GM23338 (cell line): Measurements from ENCODE around the gene STRN4. TPM values are rescaled to one million over a fixed set of nuclear protein-coding genes. Genes with fewer than 3 reads are reported as not detected.
A peak's percentile ranks its signal among the peaks of the same experiment; 100 is the strongest.

Experiments
- ATAC-seq: fragments of 200-7000 bp; cut with Tn5 transposase; 3 replicates; pipeline ENCODE4 v1.9.1; 2020
- DNase-seq: peaks from one replicate; pipeline ENCODE4 v3.0.0-alpha.2; 2015; ENCODE audit warnings: low spot score
- H2AFZ ChIP-seq: fragments of 200-600 bp; sonication (generic); 2 replicates; pipeline ENCODE4 v1.8.0; 2016; ENCODE audit warnings: antibody characterized with exemption, mild to moderate bottlenecking, moderate library complexity
- H3F3A ChIP-seq: fragments of 200-600 bp; sonication (generic); replicated peaks from 2 replicates; pipeline ENCODE4 v1.8.0; 2017; ENCODE audit warnings: antibody characterized with exemption, mixed run types, low read depth
- H3K27ac ChIP-seq: fragments of 200-600 bp; sonication (generic); 2 replicates; pipeline ENCODE4 v1.6.1; 2016; ENCODE audit warnings: low read depth
- H3K27me3 ChIP-seq: fragments of 200-600 bp; sonication (generic); 2 replicates; pipeline ENCODE4 v1.8.0; 2016; ENCODE audit warnings: mild to moderate bottlenecking, mixed run types, moderate library complexity; ENCODE audit not compliant: insufficient read depth
- H3K36me3 ChIP-seq: fragments of 200-600 bp; sonication (generic); 2 replicates; pipeline ENCODE4 v1.8.0; 2016; ENCODE audit warnings: mild to moderate bottlenecking; ENCODE audit not compliant: insufficient read depth
- H3K4me1 ChIP-seq: fragments of 200-600 bp; sonication (generic); 2 replicates; pipeline ENCODE4 v1.8.0; 2016; ENCODE audit warnings: mild to moderate bottlenecking, moderate library complexity; ENCODE audit not compliant: insufficient read depth
- H3K4me2 ChIP-seq: fragments of 200-600 bp; sonication (generic); 2 replicates; pipeline ENCODE4 v1.7.1; 2017; ENCODE audit warnings: mixed run types
- H3K4me3 ChIP-seq: fragments of 200-600 bp; sonication (generic); 2 replicates; pipeline ENCODE4 v1.6.1; 2016; ENCODE audit warnings: mixed run types
- H3K79me2 ChIP-seq: fragments of 200-600 bp; sonication (generic); replicated peaks from 2 replicates; pipeline ENCODE4 v1.8.0; 2017; ENCODE audit warnings: mild to moderate bottlenecking; ENCODE audit not compliant: insufficient read depth
- H3K9me2 ChIP-seq: fragments of 200-600 bp; sonication (generic); 2 replicates; pipeline ENCODE4 v1.8.0; 2017; ENCODE audit not compliant: insufficient read depth
- H4K20me1 ChIP-seq: fragments of 200-600 bp; sonication (generic); replicated peaks from 2 replicates; pipeline ENCODE4 v1.8.0; 2017; ENCODE audit warnings: mild to moderate bottlenecking; ENCODE audit not compliant: insufficient read depth
- H3K27ac Mint-ChIP-seq: 2 replicates; pipeline ENCODE4 v1.8.0; 2020; ENCODE audit warnings: inconsistent platforms, mild to moderate bottlenecking, moderate library complexity, mixed read lengths
- H3K27me3 Mint-ChIP-seq: 3 replicates; pipeline ENCODE4 v1.8.0; 2022; ENCODE audit warnings: low read depth, mild to moderate bottlenecking, moderate library complexity, mixed read lengths, inconsistent platforms; ENCODE audit not compliant: insufficient read depth, poor library complexity
- H3K36me3 Mint-ChIP-seq: 3 replicates; pipeline ENCODE4 v1.8.0; 2021; ENCODE audit warnings: low read depth, mild to moderate bottlenecking, inconsistent platforms, moderate library complexity, mixed read lengths
- H3K4me1 Mint-ChIP-seq: 3 replicates; pipeline ENCODE4 v1.8.0; 2020; ENCODE audit warnings: mild to moderate bottlenecking, inconsistent platforms, mixed read lengths
- H3K4me3 Mint-ChIP-seq: 3 replicates; pipeline ENCODE4 v1.8.0; 2021; ENCODE audit warnings: moderate library complexity, mild to moderate bottlenecking, inconsistent platforms, mixed read lengths
- H3K9me3 Mint-ChIP-seq: 3 replicates; pipeline ENCODE4 v1.8.0; 2020; ENCODE audit warnings: moderate library complexity, mild to moderate bottlenecking, inconsistent platforms, mixed read lengths
- JUNB ChIP-seq: IDR thresholded peaks from one replicate; pipeline ENCODE4 v1.6.1; 2016; ENCODE audit warnings: antibody characterized with exemption; ENCODE audit not compliant: unreplicated experiment
- POLR2AphosphoS5 ChIP-seq: IDR thresholded peaks from 2 replicates; pipeline ENCODE4 v1.6.1; 2016; ENCODE audit warnings: antibody characterized with exemption, low read depth
- ZNF331 ChIP-seq: fragments of 250-450 bp; sonication (Bioruptor Pico); IDR thresholded peaks from 2 replicates; pipeline ENCODE4 v1.5.0; 2020; ENCODE audit warnings: low read depth, mild to moderate bottlenecking, moderate library complexity
- polyA plus RNA-seq: library from polyadenylated mRNA; unstranded; fragments of >200 nt; fragmentation: Nextera tagmentation; extraction: Ambion mirVana; gene quantifications from 2 replicates; pipeline ENCODE4 v1.2.1, GENCODE V29; 2016
- total RNA-seq: library from RNA; depleted of rRNA; stranded (reverse); fragments of >200 nt; shearing (Covaris generic); gene quantifications from 2 replicates; pipeline ENCODE4 v1.2.3, GENCODE V29; 2014
- TF ChIP-seq, protein P1 (sequence below), 2 experiments: fragments of 200-600 bp in 1 of 2; sonication (generic) in 1 of 2; conservative IDR thresholded peaks; 2 replicates each; pipeline versions ENCODE4 v1.5.1 to v1.6.1; 2016 to 2017; ENCODE audit warnings: antibody characterized with exemption in 2 of 2, low read depth in 2 of 2, mild to moderate bottlenecking in 2 of 2, moderate library complexity in 1 of 2
- TF ChIP-seq, protein P2 (sequence below): IDR thresholded peaks from 2 replicates; pipeline ENCODE4 v1.6.1; 2016; ENCODE audit warnings: antibody characterized with exemption
- TF ChIP-seq, protein P3 (sequence below): IDR thresholded peaks from one replicate; pipeline ENCODE4 v1.6.1; 2018; ENCODE audit warnings: antibody characterized with exemption; ENCODE audit not compliant: unreplicated experiment

STRN4 gene
- total and polyA plus RNA-seq, 2 experiments from 2014 or later = 62.1 to 140 TPM

DNA sequence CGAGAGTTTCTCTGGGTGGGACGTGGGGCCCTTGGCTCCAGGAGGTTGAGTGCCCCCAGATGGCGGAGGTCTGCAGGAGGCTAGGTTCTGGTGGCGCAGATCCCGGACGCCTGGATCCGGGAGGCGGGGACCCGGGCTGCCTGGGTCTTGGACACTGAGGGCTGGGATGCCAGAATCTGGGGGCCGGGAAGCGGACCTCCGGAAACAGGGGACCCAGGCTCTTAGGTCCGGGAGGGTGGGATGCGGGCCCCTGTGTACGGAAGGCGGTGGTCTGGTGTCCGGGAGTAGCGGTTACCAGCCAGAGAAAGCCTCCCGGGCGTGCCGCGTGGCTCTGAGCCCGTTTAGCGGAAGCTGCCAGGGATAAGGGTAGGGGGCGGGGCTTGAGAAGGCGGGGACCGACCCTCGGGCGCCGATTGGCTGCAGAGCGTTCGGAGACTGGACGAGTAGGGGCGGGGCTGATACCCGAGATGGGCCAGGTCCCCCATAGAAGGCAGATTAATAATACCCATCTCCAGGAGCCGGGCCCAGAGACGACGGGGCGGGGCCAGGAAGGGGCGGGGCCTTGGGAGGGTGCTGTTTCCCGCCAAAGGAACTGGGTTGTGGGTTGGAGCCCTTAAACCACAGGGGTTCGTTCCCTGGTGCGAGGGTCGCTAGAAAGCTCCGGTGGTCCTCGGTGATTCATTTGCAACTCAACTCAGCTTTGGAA, 42.2 kb upstream of the STRN4 start, which contains the start of gene SLC1A5 (continued):
- no peak for TF ChIP-seq ZNF331
- TF ChIP-seq, protein P1, sequence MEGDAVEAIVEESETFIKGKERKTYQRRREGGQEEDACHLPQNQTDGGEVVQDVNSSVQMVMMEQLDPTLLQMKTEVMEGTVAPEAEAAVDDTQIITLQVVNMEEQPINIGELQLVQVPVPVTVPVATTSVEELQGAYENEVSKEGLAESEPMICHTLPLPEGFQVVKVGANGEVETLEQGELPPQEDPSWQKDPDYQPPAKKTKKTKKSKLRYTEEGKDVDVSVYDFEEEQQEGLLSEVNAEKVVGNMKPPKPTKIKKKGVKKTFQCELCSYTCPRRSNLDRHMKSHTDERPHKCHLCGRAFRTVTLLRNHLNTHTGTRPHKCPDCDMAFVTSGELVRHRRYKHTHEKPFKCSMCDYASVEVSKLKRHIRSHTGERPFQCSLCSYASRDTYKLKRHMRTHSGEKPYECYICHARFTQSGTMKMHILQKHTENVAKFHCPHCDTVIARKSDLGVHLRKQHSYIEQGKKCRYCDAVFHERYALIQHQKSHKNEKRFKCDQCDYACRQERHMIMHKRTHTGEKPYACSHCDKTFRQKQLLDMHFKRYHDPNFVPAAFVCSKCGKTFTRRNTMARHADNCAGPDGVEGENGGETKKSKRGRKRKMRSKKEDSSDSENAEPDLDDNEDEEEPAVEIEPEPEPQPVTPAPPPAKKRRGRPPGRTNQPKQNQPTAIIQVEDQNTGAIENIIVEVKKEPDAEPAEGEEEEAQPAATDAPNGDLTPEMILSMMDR (conservative IDR thresholded peaks at IDR 0.05; ENCODE audit: low read depth in 2 of 2) = no peak

DNA sequence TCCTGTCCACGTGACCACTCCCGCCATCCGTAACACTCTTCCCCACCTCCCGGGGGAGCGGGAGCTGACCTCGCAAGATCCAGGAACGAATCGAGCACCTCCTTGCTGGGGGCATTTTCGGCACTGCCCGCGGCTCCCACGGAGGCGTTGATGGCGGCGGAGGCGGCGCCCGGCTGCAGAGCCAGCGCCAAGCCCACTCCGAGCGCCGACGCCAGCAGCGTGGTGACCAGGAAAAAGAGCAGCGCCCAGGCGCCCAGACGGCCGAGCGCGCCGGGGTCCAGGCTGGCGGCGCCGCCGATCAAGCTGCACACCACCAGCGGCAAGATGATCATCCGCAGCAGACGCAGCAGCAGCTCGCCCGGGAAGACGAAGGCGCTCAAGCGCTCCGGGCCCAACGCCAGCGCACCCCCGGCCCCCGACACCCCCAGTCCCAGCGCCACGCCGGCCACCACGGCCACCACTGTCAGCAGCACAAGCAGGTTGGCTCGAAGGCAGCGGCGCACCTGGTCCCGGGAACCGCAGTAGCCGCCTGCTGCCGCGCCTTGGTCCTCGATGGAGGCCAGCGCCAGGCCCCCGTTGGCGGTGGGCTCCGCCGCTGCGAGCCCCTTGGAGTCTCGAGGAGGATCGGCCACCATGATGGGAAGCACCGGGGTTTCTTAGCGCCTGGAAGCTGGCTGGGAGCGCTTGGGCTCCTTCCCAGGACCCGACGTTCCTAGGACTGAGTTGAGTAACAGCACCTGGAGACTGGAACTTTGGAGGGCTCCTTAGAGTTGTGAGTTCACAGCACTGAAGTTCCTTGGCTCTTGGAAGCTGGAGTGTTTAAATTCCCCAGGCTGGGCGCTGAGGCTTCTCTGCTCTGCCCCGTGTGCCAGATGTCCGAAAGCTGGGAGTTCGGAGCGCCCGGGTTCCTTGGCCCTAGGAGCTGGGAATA, 41.3 kb upstream of the STRN4 start:
- H3K4me2 ChIP-seq = peak overlapping the region; percentile 99
- TF ChIP-seq, protein P2, sequence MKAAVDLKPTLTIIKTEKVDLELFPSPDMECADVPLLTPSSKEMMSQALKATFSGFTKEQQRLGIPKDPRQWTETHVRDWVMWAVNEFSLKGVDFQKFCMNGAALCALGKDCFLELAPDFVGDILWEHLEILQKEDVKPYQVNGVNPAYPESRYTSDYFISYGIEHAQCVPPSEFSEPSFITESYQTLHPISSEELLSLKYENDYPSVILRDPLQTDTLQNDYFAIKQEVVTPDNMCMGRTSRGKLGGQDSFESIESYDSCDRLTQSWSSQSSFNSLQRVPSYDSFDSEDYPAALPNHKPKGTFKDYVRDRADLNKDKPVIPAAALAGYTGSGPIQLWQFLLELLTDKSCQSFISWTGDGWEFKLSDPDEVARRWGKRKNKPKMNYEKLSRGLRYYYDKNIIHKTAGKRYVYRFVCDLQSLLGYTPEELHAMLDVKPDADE = 0 out of 2 replicates have a peak, but pooled peaks have one; percentile 6
- TF ChIP-seq POLR2AphosphoS5 (peak; percentile 0; the same call in 1 of the 2 replicates), JUNB (no peak)
- H3K36me3 ChIP-seq = peaks cover 25% of the 10 kb centered on the region
- Mint-ChIP-seq H3K27me3 (peaks cover 36% of the 10 kb centered on the region), H3K36me3 (peaks cover 50% of the 10 kb centered on the region), H3K27ac (peak overlapping the region; percentile 100), H3K4me1 (peaks cover 38% of the 10 kb centered on the region), H3K9me3 (peaks cover 5% of the 10 kb centered on the region; the same call in 1 of the 3 replicates), H3K4me3 (peak overlapping the region; percentile 97)
- peaks cover 6% of the 10 kb centered on the region for H3K27me3 ChIP-seq
- DNase-seq (peak; percentile 65), ATAC-seq (peak; percentile 18)
- H3K27ac ChIP-seq = peak overlapping the region; percentile 94
- H3K79me2 ChIP-seq = peaks cover 58% of the 10 kb centered on the region
- no peak overlapping the region for H2AFZ ChIP-seq
- H3K4me3 ChIP-seq = peak overlapping the region; percentile 98
- peaks cover 28% of the 10 kb centered on the region for H3K4me1 ChIP-seq
- peaks cover 28% of the 10 kb centered on the region for H3F3A ChIP-seq
- peaks cover 29% of the 10 kb centered on the region for H4K20me1 ChIP-seq
- H3K9me2 ChIP-seq = no peaks in the 10 kb centered on the region

DNA sequence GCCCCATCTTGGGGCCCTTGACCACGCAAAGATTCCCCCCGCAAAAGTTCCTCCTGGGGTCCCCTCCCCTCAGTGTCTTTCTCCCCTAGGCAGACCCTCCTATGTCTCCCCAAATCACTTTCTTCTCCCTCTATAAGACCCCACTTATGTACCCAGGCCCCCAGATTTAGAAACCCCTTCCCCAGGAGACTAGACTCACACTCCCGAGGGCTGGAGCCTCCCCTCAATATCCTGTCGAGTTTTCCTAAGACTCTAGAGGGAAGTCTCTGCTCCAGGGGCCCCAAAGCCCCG, 40.7 kb upstream of the STRN4 start:
- Histone ChIP-seq H3K27ac (peak overlapping the region; percentile 94), H3K4me3 (peak overlapping the region; percentile 98), H3K27me3 (peaks cover 6% of the 10 kb centered on the region), H3F3A (peaks cover 31% of the 10 kb centered on the region), H3K4me1 (peaks cover 28% of the 10 kb centered on the region), H3K36me3 (peaks cover 28% of the 10 kb centered on the region), H3K9me2 (no peaks in the 10 kb centered on the region), H2AFZ (no peak overlapping the region), H4K20me1 (peaks cover 33% of the 10 kb centered on the region), H3K79me2 (peaks cover 61% of the 10 kb centered on the region), H3K4me2 (peak overlapping the region; percentile 99)
- Mint-ChIP-seq H3K36me3 (peaks cover 57% of the 10 kb centered on the region), H3K27ac (peak overlapping the region; percentile 100), H3K9me3 (peaks cover 5% of the 10 kb centered on the region; the same call in 1 of the 3 replicates), H3K4me3 (peak overlapping the region; percentile 97), H3K27me3 (peaks cover 40% of the 10 kb centered on the region), H3K4me1 (peaks cover 39% of the 10 kb centered on the region)
- ATAC-seq = no peak
- no peak for DNase-seq
- TF ChIP-seq, protein P3, sequence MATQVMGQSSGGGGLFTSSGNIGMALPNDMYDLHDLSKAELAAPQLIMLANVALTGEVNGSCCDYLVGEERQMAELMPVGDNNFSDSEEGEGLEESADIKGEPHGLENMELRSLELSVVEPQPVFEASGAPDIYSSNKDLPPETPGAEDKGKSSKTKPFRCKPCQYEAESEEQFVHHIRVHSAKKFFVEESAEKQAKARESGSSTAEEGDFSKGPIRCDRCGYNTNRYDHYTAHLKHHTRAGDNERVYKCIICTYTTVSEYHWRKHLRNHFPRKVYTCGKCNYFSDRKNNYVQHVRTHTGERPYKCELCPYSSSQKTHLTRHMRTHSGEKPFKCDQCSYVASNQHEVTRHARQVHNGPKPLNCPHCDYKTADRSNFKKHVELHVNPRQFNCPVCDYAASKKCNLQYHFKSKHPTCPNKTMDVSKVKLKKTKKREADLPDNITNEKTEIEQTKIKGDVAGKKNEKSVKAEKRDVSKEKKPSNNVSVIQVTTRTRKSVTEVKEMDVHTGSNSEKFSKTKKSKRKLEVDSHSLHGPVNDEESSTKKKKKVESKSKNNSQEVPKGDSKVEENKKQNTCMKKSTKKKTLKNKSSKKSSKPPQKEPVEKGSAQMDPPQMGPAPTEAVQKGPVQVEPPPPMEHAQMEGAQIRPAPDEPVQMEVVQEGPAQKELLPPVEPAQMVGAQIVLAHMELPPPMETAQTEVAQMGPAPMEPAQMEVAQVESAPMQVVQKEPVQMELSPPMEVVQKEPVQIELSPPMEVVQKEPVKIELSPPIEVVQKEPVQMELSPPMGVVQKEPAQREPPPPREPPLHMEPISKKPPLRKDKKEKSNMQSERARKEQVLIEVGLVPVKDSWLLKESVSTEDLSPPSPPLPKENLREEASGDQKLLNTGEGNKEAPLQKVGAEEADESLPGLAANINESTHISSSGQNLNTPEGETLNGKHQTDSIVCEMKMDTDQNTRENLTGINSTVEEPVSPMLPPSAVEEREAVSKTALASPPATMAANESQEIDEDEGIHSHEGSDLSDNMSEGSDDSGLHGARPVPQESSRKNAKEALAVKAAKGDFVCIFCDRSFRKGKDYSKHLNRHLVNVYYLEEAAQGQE = no peak
